ENCODE results near the gene PTTG2. TPM values are rescaled to one million over a fixed set of nuclear protein-coding genes. Genes with fewer than 3 reads are reported as not detected.

The PTTG2 gene
- polyA plus RNA-seq, 1 of the 3 experiments (the other 2 are of a cell fraction) = not detected

GRCh38 chr4:37949636-37950426 lies 10.4 kb upstream of the PTTG2 start:
- CTCF ChIA-PET = no interaction called here
- no peak for DNase-seq

More at GRCh38 chr4:37949636-37950426, 10.4 kb upstream of the PTTG2 start:
- no peaks in the 10 kb centered on the region for H3K9me2 ChIP-seq
- no peak overlapping the region for H3K4me2 ChIP-seq
- H3K4me1 ChIP-seq (ENCODE audit: control insufficient read depth in 1 of 2, insufficient read depth in 2 of 2, low read depth in 1 of 2, low read length in 1 of 2) = no peaks in the 10 kb centered on the region; a peak in 1 of 4 replicates
- H2AFZ ChIP-seq (ENCODE audit: low read depth) = no peak overlapping the region
- H3F3A ChIP-seq (replicated peaks; ENCODE audit: insufficient read depth) = no peaks in the 10 kb centered on the region
- no peak for TF ChIP-seq TEAD4 (IDR thresholded peaks at IDR 0.05; ENCODE audit: borderline replicate concordance, insufficient read depth)
- no peak for TF ChIP-seq GATA2 (CRISPR knock-in tag; IDR thresholded peaks at IDR 0.05)
- no peak for TF ChIP-seq ZBTB33 (IDR thresholded peaks at IDR 0.05; ENCODE audit: borderline replicate concordance, low read depth)
- TF ChIP-seq REST (IDR thresholded peaks at IDR 0.05; ENCODE audit: low read depth, low read length) = no peak
- TF ChIP-seq RCOR1 (IDR thresholded peaks at IDR 0.05; ENCODE audit: low read length) = no peak
- no peak for TF ChIP-seq TCF12 (IDR thresholded peaks at IDR 0.05)
- TF ChIP-seq RXRA (IDR thresholded peaks at IDR 0.05; ENCODE audit: borderline replicate concordance, low read depth) = no peak
- no peak for TF ChIP-seq NRF1 (IDR thresholded peaks at IDR 0.05; ENCODE audit: low read depth, low read length)
- TF ChIP-seq MAX (IDR thresholded peaks at IDR 0.05; ENCODE audit: low read depth) = no peak
- no peak for TF ChIP-seq MXI1 (IDR thresholded peaks at IDR 0.05; ENCODE audit: low read depth, low read length)
- TF ChIP-seq EZH2phosphoT487 (IDR thresholded peaks at IDR 0.05; ENCODE audit: borderline replicate concordance, low read depth) = no peak
- TF ChIP-seq PBX3 (IDR thresholded peaks at IDR 0.05) = no peak
- no peak for TF ChIP-seq TAF1 (IDR thresholded peaks at IDR 0.05; ENCODE audit: borderline replicate concordance, low read depth, low read length)
- TF ChIP-seq SMC3 (IDR thresholded peaks at IDR 0.05; ENCODE audit: low read depth, low read length) = no peak
- TF ChIP-seq JUND (IDR thresholded peaks at IDR 0.05) = no peak
- no peak for TF ChIP-seq GABPA (IDR thresholded peaks at IDR 0.05; ENCODE audit: low read depth)
- no peak for TF ChIP-seq FOXM1 (IDR thresholded peaks at IDR 0.05; ENCODE audit: low read depth)
- TF ChIP-seq USF1 (IDR thresholded peaks at IDR 0.05; ENCODE audit: borderline replicate concordance, low read depth) = no peak
- TF ChIP-seq SIN3A (IDR thresholded peaks at IDR 0.05; ENCODE audit: borderline replicate concordance, low read depth, low read length) = no peak
- TF ChIP-seq EP300 (IDR thresholded peaks at IDR 0.05; ENCODE audit: borderline replicate concordance in 1 of 2, low read depth in 1 of 2, low read length in 1 of 2) = no peak
- no peak overlapping the region for H3K4me3 ChIP-seq (ENCODE audit: low read depth in 2 of 2, low read length in 1 of 2)
- no peak overlapping the region for H3K27ac ChIP-seq (ENCODE audit: low read depth in 2 of 2, low read length in 1 of 2)
- 61% methylated on average over 9 of the region's 9 CpGs for WGBS (ENCODE audit: low lambda C conversion rate)
- H3K79me2 ChIP-seq (ENCODE audit: insufficient read depth) = no peaks in the 10 kb centered on the region
- H3K9ac ChIP-seq = no peak overlapping the region
- POLR2A ChIA-PET = no interaction called here
- no peaks in the 10 kb centered on the region for H4K20me1 ChIP-seq (ENCODE audit: insufficient read depth)
- H3K36me3 ChIP-seq (replicated peaks in 1 of 2; ENCODE audit: control insufficient read depth in 1 of 2, insufficient read depth in 2 of 2, low read length in 1 of 2) = no peaks in the 10 kb centered on the region
- no peaks in the 10 kb centered on the region for H3K27me3 ChIP-seq (ENCODE audit: insufficient read depth)
- H3K9me3 ChIP-seq = no peaks in the 10 kb centered on the region

Measured in SK-N-SH (cell line).